ENCODE measurements around the gene NTN4. TPM values are rescaled to one million over a fixed set of nuclear protein-coding genes. Genes with fewer than 3 reads are reported as not detected.
A peak's percentile ranks its signal among the peaks of the same experiment; 100 is the strongest.
"Not testable (repeated sequence)": the region's sequence is repeated elsewhere in the genome, so short reads cannot be mapped to it uniquely, and the experiment has no call there.

The NTN4 gene
- polyA plus RNA-seq, 12 donors = 20.4 to 55.4 (median 50.0) TPM; not detected in 1

- no peak for DNase-seq
These were observed 73.1 kb downstream of the NTN4 start for GRCh38 chr12:95717316-95717928.

DNA sequence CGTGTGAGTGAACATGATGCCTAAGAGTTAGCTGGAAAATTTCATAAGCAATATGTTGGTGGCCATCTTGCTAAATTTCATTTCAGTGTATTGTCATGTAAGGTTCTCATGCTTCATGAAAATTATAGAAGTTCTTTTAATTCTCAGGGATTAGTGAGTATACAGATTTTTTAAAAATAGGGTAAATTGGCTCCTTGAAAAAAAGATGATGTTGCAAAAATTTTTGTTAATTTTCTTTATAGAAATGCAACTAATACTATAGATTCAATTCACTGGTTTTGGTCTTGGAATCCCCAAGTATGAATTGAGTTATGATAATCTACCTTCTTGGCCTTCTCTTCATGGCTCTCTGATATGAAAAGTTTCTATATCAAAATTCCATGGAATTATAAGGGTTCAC is 75.4 kb downstream of the NTN4 start:
- no peak for DNase-seq

DNA sequence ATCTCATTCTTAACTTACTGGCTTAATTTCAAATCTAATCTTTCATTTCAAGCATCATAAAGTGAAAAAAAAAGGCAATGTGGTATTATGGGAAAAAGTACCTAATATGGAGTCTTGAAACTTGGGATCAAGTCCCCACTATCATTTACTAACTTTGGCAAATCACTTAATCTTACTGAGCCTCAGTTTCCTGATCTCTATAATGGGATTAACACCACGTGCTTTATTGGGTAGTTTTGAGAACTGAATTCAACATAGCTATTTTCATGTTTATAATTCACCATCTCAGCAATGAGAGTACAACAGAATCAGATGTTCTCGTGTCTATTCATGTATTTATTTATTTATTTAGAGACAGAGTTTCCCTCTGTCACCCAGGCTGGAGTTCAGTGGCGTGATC is 78.3 kb downstream of the NTN4 start:
- no peak for DNase-seq

DNA sequence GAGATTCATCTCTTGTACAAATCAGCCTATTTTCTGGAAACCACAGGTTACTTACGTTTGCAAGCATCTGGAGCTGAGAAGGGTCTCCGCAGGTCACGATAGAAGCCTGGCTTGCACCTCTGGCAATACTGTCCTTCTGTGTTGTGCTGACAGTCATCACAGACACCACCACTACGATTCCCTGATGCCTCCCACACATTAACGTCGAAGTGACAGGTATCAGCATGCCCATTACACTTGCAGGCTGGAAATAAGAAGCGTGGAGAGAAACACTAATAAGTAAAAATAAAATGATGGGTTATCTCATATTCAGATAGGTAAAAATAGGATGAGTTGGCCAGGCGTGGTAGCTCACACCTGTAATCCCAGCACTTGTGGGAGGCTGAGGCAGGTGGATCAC is 80.2 kb downstream of the NTN4 start:
- no peak for DNase-seq

GRCh38 chr12:95709152-95709551 is 81.4 kb downstream of the NTN4 start:
- no peak for DNase-seq

GRCh38 chr12:95705143-95705542 is 85.4 kb downstream of the NTN4 start:
- no peak for DNase-seq

DNA sequence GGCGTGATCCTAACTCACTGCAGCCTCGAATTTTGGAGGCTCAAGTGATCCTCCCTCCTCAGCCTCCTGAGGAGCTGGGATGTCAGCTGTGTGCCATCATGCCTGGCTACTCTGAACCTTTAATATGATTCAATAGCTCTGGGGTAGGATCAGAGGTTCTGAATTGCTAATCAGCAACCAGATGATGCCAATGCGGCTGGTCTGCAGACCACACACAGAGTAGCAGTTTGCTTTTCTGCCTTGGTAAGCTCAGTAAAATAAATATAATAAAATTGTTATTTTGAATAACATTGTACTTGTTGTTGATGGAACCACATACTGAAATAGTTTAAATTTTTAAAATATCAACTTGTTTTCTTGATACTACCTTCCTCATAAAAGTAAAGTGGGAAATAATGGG is 86.6 kb downstream of the NTN4 start:
- DNase-seq = no peak

DNA sequence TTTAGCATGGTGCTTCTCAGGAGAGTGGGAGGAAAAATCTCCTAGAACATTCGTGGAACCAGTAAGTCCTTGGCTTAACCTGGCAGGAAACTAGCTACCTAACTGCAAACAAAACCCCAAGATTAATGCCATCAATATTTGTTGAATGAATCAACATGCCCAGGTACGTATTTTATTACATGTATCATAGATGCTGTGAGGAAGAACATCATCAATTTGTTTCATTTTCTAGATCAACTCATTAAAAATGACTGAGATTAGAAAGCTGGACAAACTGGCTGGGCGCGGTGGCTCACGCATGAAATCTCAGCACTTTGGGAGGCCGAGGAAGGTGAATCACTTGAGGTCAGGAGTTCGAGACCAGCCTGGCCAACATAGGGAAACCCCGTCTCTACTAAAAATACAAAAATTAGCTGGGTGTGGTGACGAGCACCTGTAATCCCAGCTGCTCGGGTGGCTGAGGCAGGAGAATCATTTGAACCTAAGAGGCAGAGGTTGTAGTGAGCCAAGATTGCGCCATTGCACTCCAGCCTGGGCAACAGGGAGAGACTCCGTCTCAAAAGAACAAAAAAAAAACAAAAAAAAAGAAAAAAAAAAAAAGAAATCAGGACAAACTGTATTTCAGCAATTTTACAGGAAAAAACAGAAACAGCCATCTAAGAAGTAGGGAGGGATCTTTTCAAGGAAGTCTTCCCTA is 88.7 kb downstream of the NTN4 start:
- no peak for DNase-seq

- DNase-seq = no peak
These were observed 89.3 kb downstream of the NTN4 start for GRCh38 chr12:95701275-95701674.

- DNase-seq = no peak
These were observed 90.2 kb downstream of the NTN4 start for GRCh38 chr12:95700316-95700785.

DNA sequence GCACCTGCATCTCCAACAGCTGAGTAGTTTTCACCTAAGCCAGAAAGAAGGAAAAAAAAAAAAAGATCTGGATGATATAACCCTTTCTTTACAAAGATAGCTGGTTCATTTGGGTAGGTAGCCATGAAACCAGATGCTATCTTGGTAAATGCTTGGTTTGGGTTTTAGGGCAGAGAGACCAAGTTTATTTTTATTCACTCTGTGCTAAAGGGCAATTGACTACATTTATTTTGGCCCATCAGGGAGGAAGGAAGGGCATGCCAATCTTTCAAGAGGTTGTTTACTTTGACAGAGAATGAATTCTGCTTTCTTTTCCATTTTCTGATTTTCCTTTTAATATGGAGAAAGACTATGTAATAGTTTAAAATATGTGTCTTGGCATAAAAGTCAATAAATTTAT is 91.0 kb downstream of the NTN4 start:
- DNase-seq = no peak

DNA sequence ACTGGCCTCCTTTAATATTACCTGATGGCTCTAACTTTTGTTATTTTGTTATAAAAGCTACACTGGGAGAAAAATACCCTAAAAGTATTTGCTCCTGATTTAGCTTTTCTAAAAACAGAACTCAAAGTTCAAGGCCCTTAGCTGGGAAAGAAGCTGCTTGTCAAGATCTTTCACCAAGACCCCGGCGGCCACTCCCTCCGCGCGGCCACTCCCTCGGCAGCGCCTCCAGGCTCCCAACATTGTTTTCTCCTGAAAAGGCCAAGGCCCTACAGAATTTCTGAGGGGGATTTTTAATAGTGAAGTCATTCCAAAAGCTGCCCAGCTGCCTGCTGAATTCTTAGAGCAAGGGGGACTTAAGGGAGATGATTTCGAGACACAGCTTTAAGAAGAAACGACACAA is 96.4 kb downstream of the NTN4 start:
- DNase-seq = no peak

DNA sequence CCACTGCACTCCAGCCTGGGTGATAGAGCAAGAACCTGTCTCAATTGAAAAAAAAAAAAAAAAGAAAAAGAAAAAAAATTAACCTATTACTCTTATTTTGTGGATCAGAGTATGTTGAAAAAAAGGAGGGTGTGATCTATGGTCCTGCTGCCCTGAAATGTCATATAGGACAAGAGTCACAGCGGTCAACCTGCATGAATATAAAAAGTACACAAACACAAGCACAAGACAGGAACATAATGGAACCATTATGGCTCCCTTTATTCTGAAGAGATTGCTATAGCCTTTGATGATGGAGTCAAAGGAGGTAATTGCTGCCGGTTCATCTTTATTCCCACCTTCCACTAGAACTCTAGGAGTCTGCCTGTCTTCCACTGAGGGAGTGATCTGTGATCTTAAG is 96.9 kb downstream of the NTN4 start:
- DNase-seq = no peak

- no peak for DNase-seq
These were observed 99.5 kb downstream of the NTN4 start for GRCh38 chr12:95690861-95691635.

DNA sequence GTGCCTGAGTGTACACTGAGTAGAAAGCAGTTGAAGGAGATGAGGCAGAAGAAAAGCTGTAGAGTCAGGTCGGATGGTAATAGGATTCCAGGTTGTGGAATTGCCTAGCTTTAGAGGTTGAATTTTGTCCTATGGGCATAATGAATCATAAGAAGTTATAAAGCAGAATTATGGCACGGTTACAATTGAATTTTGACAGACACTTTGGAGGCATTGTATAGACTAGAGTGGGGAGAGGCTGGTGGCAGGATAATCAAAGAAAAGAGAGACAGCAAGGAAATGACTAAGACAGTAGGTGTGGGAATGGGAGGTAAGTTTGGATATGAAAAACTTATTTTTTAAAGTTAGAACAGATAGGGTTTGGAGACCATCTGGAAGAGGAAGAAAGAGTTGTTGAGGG is 102.6 kb downstream of the NTN4 start:
- no peak for DNase-seq

- DNase-seq = no peak
These were observed 107.1 kb downstream of the NTN4 start for GRCh38 chr12:95683418-95683817.

DNA sequence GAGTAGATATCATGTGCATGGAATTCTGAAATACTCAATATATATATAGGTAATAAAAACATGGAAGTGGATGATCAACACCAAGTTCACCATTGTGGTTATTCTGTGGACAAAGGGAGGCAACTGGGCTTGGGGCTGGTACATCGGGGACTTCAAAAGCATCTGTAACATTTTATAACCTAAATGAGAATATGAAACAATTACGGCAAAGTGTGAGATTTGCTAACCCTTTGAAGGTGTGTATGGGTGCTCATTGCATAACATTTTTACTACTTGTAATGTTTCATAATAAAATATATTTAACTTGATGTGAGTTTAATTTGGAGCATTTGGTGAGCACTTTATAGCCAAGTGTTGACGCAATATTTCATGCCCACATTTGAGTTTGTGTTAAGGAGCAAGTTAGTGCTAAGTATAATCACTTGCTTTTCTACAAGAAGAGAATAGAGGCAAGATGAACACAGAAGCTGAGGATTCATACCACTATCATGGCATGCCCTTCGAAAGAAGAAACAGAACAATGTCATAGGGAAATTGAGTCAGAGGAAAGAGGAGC is 109.3 kb downstream of the NTN4 start:
- no peak for DNase-seq

GRCh38 chr12:95678684-95679083 is 111.9 kb downstream of the NTN4 start:
- no peak for DNase-seq

- not testable (repeated sequence) for DNase-seq
These were observed 112.8 kb downstream of the NTN4 start for GRCh38 chr12:95677782-95678181.

- peak; percentile 60 for DNase-seq
These were observed 115.9 kb downstream of the NTN4 start for GRCh38 chr12:95674631-95675030.

- DNase-seq = no peak
These were observed 116.4 kb downstream of the NTN4 start for GRCh38 chr12:95674163-95674562.

DNA sequence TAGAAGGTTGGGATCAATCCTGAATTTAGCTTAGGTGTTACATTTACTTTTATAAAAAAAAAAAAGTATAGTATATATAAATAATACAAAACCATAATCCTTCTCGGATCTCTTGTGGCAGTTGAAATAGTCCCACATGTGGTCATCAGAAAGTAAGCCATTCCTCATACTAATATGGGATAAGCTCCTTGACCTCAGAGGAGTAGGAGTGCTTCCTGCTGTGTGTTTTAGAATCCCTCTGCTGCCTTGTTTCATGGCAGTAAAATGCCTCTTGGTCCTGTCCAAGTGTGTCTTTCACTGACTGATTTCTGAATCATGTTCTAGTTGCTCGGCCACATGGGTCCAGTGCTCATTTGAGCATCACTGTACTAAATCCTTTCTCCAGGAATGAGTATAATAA is 117.0 kb downstream of the NTN4 start:
- DNase-seq = no peak

- DNase-seq = no peak
These were observed 118.4 kb downstream of the NTN4 start for GRCh38 chr12:95672166-95672565.

Data from muscle of arm (tissue), 12 donors.